OCI-LY1 (cell line): Measurements from ENCODE around the gene KCNF1.

Experiments
- CTCF ChIP-seq: fragments of 200-600 bp; sonication (generic), shearing (Covaris generic); IDR thresholded peaks from 2 replicates; pipeline ENCODE4 v1.5.1; 2017; ENCODE audit warnings: mild to moderate bottlenecking, antibody characterized with exemption, low read length, moderate library complexity, mixed read lengths
- EZH2 ChIP-seq: fragments of 200-600 bp; sonication (generic), shearing (Covaris generic); IDR thresholded peaks from 2 replicates; pipeline ENCODE4 v1.8.0; 2017; ENCODE audit warnings: borderline replicate concordance, mixed run types, mild to moderate bottlenecking, antibody characterized with exemption, low read length, moderate library complexity, mixed read lengths

DNA sequence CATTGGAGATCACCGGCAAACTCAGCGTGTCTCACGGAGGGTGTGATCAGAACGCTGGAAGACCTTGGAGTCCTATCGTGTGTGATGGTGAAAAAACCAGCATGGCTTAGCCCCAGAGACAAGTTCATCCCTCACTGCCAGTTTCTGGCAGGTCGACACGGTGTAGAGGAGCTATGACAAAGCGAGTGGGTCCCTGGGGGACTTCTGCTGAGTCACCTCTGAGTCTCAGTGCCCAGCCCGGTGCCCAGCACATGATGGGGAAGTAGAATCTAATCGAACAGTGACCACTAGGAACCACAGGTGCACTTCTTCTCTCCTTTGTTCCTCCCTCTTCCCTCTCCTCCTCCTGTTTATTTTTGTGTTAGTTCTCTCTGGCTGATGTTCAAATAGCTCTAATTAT, 45.9 kb upstream of the KCNF1 start:
- no peak for TF ChIP-seq CTCF
- TF ChIP-seq EZH2: no peak
